ENCODE results near the gene NFU1.
"Not testable (repeated sequence)": the region's sequence is repeated elsewhere in the genome, so short reads cannot be mapped to it uniquely, and the experiment has no call there.

Gene NFU1

DNA sequence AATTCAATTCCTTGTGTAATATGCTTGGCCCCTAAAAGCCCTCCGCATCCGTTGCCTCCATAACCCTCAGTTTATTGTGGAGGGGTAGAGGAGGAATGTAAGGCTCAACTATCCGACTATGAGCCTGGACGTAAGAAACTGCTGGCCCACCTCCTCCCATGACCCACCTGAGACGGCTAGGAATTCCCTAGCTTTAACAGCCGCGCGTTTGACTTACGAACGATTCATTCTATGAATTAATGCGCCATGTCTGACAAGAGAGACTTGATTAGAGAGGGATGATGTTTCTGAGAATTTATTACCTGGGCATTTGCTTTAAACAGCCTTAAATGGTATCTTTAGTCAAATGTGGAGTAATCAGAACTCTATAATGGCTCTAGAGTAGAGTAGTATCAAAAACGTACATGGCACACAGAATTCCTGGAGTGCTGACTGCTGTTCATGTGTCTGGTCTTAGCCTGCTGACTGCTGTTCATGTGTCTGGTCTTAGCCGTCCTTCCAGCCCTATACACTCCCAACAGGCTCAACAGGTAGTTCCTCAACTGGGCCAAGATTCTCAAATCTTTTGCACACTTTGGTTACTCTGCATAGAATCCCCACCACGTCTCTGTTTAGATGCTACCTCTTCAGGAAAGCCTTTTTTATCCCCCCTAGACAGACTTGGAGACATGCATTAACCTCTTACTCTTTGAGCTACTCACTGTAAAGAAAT lies 49.3 kb downstream of the NFU1 start:
- no peak for DNase-seq (ENCODE audit: low read depth in 3 of 3, low spot score in 1 of 3)

DNA sequence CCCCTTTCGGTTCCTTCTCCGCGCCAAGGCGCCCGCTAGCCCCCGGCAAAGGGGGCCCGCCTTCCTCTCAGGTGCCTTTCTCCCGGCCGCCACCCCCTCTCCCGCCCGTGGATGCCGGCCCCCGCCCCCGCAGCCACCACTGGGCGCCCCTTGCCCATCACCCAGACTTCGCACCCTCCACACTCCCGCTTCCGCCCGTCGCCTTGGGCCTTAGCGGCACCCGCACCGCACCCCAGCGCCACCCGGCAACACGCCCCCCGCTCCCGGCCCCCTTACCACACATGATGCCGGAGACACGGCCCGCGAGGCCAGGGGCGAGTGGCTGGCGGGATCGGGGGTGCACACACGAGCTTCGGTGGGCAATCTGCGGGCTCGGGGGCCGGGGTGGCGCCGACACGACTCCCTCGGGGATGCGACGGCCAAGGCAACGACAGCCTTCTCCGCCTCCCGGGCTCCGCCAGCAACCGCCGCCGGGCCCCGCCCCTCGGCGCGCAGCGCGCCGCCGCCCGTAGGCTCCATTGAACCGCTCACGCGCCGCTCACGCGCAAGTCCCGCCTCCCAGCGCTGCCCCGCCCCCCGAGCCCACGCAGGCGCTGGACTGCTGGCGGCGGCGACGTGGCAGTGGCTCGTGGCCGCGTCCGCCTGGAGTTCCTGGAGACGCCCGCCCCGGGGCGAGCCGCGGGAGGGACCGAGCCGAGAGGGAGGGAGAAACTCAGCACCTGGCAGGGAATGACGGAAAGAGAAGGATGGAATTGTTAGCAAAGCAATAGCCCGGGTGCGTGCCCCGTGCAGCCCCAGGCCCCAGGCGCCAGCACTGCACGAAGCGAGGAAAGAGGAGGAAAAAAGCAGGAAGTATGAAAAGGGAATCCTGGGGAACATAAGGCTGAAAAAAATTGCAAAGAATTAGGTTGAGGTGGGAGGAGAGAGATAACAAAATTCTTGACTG lies 50.2 kb downstream of the NFU1 start, which contains the start of gene GFPT1:
GFPT1 (minus strand) TSS at position 439 of the 946 bp plus-strand sequence; CDS start at position 283, 156 bp downstream.
- DNase-seq (ENCODE audit: low read depth in 3 of 3, low spot score in 1 of 3), result peak; percentile 71 to 91 (median 80)

DNA sequence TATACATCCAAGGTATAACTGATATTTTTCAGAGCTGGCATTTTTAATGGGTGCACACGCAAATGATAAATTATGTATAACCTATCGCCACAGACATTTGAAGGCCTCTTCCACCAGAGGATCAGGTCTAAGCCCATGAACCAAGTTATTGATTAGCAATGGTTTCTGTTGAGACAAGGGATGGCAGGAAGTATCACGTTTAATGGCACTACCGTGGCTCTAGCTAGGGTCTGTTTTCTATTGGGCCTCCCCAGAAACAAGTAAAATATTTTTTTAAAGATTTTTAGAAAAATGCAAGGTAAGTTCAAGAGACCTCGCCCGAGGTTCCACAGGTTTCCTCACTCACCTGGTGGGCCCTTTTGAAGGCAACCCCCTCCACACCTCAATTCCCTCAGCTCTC lies 50.9 kb downstream of the NFU1 start:
- no peak for DNase-seq (ENCODE audit: low read depth in 3 of 3, low spot score in 1 of 3)

GRCh38 chr2:69385443-69386151 lies 51.6 kb downstream of the NFU1 start:
- DNase-seq (ENCODE audit: low read depth in 3 of 3, low spot score in 1 of 3), result no peak

- DNase-seq (ENCODE audit: low read depth in 3 of 3, low spot score in 1 of 3), result no peak
Observed at GRCh38 chr2:69384618-69385081, 52.6 kb downstream of the NFU1 start.

DNA sequence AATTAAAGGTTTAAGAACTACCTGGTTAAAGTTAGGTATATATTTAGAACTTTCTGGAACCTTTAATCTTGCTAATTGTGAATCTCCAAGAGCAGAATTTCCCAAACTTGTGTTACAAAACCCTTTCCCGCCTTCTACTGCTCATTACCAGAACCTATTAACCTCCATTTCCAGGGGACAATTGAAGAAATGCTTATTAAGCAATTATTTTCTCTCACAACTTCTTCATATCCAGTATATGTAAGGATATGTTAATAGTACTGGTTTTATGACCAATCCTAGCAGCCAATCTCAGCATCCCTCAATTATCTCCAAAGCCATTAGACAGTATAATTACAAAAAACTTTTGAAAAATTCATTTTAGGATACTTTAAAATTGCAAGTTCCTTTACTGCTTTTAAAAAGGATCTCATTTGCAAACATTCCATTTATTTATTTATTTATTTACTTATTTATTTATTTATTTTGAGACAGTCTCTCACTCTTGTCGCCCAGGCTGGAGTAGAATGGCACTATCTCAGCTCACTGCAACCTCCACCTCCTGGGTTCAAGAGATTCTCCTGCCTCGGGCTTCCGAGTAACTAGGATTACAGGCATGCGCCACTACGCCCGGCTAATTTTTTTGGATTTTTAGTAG lies 53.9 kb downstream of the NFU1 start:
- no peak for DNase-seq (ENCODE audit: low read depth in 3 of 3, low spot score in 1 of 3)

- DNase-seq (ENCODE audit: low read depth in 3 of 3, low spot score in 1 of 3), result no peak
Observed at GRCh38 chr2:69382547-69382946, 54.7 kb downstream of the NFU1 start.

GRCh38 chr2:69381337-69381737 lies 55.9 kb downstream of the NFU1 start:
- DNase-seq (ENCODE audit: low read depth in 3 of 3, low spot score in 1 of 3), result no peak

- no peak for DNase-seq (ENCODE audit: low read depth in 3 of 3, low spot score in 1 of 3)
Observed at GRCh38 chr2:69380072-69380917, 56.9 kb downstream of the NFU1 start.

DNA sequence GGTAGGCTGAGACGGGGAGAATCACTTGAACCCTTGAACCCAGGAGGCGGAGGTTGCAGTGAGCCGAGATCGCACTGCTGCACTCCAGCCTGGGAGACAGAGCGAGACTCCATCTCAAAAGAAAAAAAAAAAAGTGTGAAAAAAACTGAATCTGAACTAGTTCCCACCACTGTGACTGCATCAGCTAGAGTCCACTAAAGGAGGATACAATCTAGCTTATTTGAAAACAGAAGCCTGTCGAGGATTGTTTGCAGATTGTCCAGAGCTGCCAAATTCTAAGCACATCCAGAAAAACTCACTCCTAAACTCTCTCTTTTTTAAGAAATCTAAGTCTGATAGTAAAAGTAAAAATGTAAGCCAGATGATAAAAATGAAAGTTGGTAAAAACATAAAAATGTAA lies 60.8 kb downstream of the NFU1 start:
- no peak for DNase-seq (ENCODE audit: low read depth in 3 of 3, low spot score in 1 of 3)

GRCh38 chr2:69375494-69376353 lies 61.5 kb downstream of the NFU1 start:
- DNase-seq (ENCODE audit: low read depth in 3 of 3, low spot score in 1 of 3), result no peak

DNA sequence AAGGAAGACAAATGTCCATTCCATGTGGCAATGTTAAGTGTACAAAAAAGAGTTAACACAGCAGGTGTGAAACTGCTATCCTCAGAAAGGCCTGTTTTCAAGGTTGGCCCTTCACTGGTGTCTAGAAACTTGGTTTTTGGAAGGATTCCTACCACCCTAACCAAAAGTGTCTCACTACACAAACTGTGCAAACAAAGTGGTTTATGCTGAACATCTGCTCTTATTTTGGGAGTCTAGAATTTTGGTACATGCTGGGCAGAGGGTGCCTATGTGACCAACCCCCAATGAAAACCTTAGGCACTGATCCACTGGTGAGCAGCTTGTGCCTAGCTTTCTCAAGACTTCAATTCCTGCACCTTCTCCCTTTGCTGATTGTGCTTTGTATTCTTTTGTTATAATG lies 64.5 kb downstream of the NFU1 start:
- DNase-seq (ENCODE audit: low read depth in 3 of 3, low spot score in 1 of 3), result no peak

GRCh38 chr2:69369802-69370201 lies 67.4 kb downstream of the NFU1 start:
- no peak for DNase-seq (ENCODE audit: low read depth in 3 of 3, low spot score in 1 of 3)

- no peak for DNase-seq (ENCODE audit: low read depth in 3 of 3, low spot score in 1 of 3)
Observed at GRCh38 chr2:69368588-69368987, 68.6 kb downstream of the NFU1 start.

GRCh38 chr2:69359371-69359770 lies 77.9 kb downstream of the NFU1 start:
- no peak for DNase-seq (ENCODE audit: low read depth in 3 of 3, low spot score in 1 of 3)

- DNase-seq (ENCODE audit: low read depth in 3 of 3, low spot score in 1 of 3), result no peak
Observed at GRCh38 chr2:69358914-69359313, 78.3 kb downstream of the NFU1 start.

DNA sequence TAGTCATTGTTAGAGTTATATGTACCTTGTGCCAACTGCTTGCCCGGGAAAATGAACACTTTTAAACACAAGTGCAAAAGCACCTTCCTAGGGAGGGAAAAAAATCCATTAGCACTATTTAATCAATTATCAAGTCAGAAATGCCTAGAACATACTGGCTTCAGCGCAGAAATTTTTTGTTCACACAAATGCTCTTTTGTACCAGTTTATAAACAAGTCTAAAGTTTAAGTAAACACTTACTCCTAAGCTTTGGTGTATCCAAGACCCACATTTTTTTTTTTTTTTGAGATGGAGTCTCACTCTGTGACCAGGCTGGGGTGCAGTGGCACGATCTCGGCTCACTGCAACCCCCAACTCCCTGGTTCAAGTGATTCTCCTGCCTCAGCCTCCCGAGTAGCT lies 80.8 kb downstream of the NFU1 start:
- no peak for DNase-seq (ENCODE audit: low read depth in 3 of 3, low spot score in 1 of 3)

DNA sequence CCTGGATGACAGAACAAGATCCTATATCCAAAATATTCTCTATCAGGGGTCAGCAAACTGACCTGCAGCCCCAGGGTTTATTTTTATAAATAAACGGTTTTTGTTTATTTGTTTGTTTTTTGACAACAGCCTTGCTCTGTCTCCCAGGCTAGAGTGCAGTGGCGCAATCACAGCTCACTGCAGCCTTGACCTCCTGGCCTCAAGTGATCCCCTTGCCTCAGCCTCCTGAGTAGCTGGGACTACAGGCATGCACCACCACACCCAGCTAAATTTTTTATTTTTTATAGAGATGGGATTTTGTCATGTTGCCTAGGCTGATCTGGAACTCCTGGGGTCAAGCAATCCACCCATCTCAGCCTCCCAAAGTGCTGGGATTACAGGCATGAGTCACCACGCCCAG lies 82.3 kb downstream of the NFU1 start:
- DNase-seq (ENCODE audit: low read depth in 3 of 3, low spot score in 1 of 3), result not testable (repeated sequence)

DNA sequence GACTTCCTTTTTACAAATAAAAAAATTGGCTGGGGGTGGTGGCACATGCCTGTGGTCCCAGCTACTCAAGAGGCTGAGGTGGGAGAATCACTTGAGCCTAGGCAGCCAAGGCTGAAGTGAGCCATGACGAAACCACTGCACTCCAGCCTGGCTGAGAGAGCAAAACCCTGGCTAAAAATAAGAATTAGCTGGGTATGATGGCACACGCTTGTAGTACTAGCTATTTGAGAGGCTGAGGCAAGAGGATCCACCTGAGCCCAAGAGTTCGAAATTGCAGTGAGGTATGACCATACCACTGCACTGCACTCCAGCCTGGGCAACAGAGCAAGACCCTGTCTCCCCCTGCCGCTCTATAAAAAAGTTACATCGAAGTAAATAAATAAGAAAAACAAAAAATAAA lies 83.9 kb downstream of the NFU1 start:
- DNase-seq (ENCODE audit: low read depth in 3 of 3, low spot score in 1 of 3), result no peak

All from stimulated activated CD4-positive, alpha-beta T cell treated with anti-CD3 and anti-CD28 coated beads, TNF-alpha, amount 100 ng/mL, for 1 hour (primary cell).